K562 (cell line): Measurements from ENCODE around the gene ZNF146. TPM values are rescaled to one million over a fixed set of nuclear protein-coding genes. Genes with fewer than 3 reads are reported as not detected.

Experiments used
- ATAC-seq: fragments of 200-7000 bp; cut with Tn5 transposase; 3 replicates; pipeline ENCODE4 v1.9.1; 2020; ENCODE audit warnings: moderate library complexity
- BruUV-seq: library from RNA; stranded (reverse); fragments of 400-500 nt; replicated peaks from 2 replicates; lab custom pipeline; 2021; lab: Mats Ljungman, UMichigan
- CTCF ChIA-PET: fragments of 300-600 bp; formaldehyde crosslinking; extraction: SDS; loops from one replicate; lab custom pipeline; 2021; ENCODE audit warnings: low intra/inter-chr PET ratio; lab: Yijun Ruan, JAX
- POLR2A ChIA-PET: fragments of 300-600, 350-650 bp; sonication (Branson Sonifier 250); formaldehyde crosslinking; extraction: SDS; loops from one replicate; lab custom pipeline; 2021; ENCODE audit warnings: antibody characterized with exemption, inconsistent platforms; lab: Yijun Ruan, JAX
- DNase-seq, 4 experiments: peaks; one replicate each; pipeline versions ENCODE4 v3.0.0 to v3.0.0-alpha.2; 2011 to 2018; ENCODE audit warnings: low spot score in 3 of 4, mixed read lengths in 3 of 4; ENCODE audit errors: extremely low read depth in 1 of 4
- FAIRE-seq: peaks from 2 replicates; lab custom pipeline; 2011; peaks lifted over from hg19 to GRCh38; lab: Jason Lieb, UNC
- H2AFZ ChIP-seq: 2 replicates; pipeline ENCODE4 v1.6.0; 2011; ENCODE audit warnings: low read depth, low read length, control low read depth, inconsistent platforms
- H3K27ac ChIP-seq: fragments of 200-600 bp; 3 replicates; pipeline ENCODE4 v1.8.0; 2011; ENCODE audit warnings: low read depth, mild to moderate bottlenecking, control low read depth, inconsistent platforms, low read length, moderate library complexity, mixed read lengths; ENCODE audit errors: extremely low read depth
- H3K27me3 ChIP-seq, 2 experiments: fragments of 300-600 bp in 1 of 2; 2 replicates in 1 of 2; 3 replicates in 1 of 2; pipeline versions ENCODE4 v1.6.0 to v1.8.0; 2011; ENCODE audit warnings: inconsistent platforms in 2 of 2, low read length in 2 of 2, mild to moderate bottlenecking in 1 of 2, mixed read lengths in 1 of 2, moderate library complexity in 1 of 2; ENCODE audit not compliant: control insufficient read depth in 2 of 2, insufficient read depth in 2 of 2
- H3K36me3 ChIP-seq: fragments of 300-600 bp; 3 replicates; pipeline ENCODE4 v1.8.0; 2011; ENCODE audit warnings: mild to moderate bottlenecking, low read length, inconsistent platforms; ENCODE audit not compliant: control insufficient read depth, insufficient read depth
- H3K4me1 ChIP-seq, 2 experiments: fragments of 200-600 bp in 1 of 2; replicated peaks in 1 of 2; 2 replicates in 1 of 2; 3 replicates in 1 of 2; pipeline versions ENCODE4 v1.5.1 to v1.8.0; 2011; ENCODE audit warnings: inconsistent platforms in 2 of 2, low read length in 2 of 2, mild to moderate bottlenecking in 1 of 2, mixed read lengths in 1 of 2, moderate library complexity in 1 of 2; ENCODE audit not compliant: control insufficient read depth in 2 of 2, insufficient read depth in 2 of 2
- H3K4me2 ChIP-seq: 2 replicates; pipeline ENCODE4 v1.6.1; 2011; ENCODE audit warnings: low read length, control low read depth, inconsistent platforms, mixed read lengths; ENCODE audit not compliant: insufficient read depth
- H3K4me3 ChIP-seq: fragments of 200-600 bp; sonication (generic), shearing (Covaris generic); 2 replicates; pipeline ENCODE4 v1.5.1; 2016; ENCODE audit warnings: control low read depth, inconsistent platforms
- H3K79me2 ChIP-seq: fragments of 200-600 bp; 3 replicates; pipeline ENCODE4 v1.8.0; 2011; ENCODE audit warnings: low read length, inconsistent platforms; ENCODE audit not compliant: control insufficient read depth, insufficient read depth
- H3K9ac ChIP-seq, 2 experiments: 2 replicates each; pipeline versions ENCODE4 v1.6.0 to v1.6.1; 2011; ENCODE audit warnings: low read depth in 2 of 2, low read length in 2 of 2, control low read depth in 1 of 2, inconsistent platforms in 1 of 2, mild to moderate bottlenecking in 1 of 2, mixed read lengths in 1 of 2; ENCODE audit not compliant: insufficient read depth in 1 of 2
- H3K9me1 ChIP-seq: one replicate; pipeline ENCODE4 v1.6.0; 2011; ENCODE audit warnings: inconsistent platforms, mild to moderate bottlenecking, low read length, moderate library complexity; ENCODE audit not compliant: control insufficient read depth, insufficient read depth
- H3K9me3 ChIP-seq: replicated peaks from 2 replicates; pipeline ENCODE4 v1.5.1; 2011; ENCODE audit warnings: low read depth, low read length, inconsistent platforms; ENCODE audit not compliant: control insufficient read depth, insufficient read depth
- H4K20me1 ChIP-seq: replicated peaks from 2 replicates; pipeline ENCODE4 v1.6.1; 2011; ENCODE audit warnings: low read length, inconsistent platforms, mixed read lengths; ENCODE audit not compliant: control insufficient read depth, insufficient read depth
- CBFA2T3 ChIP-seq: fragments of 450-650 bp; IDR thresholded peaks from 2 replicates; pipeline ENCODE4 v1.6.1; 2017
- KDM5B ChIP-seq: fragments of 200-600 bp; sonication (generic); IDR thresholded peaks from 2 replicates; pipeline ENCODE4 v1.6.1; 2012; ENCODE audit warnings: low read depth, mild to moderate bottlenecking, moderate library complexity, low read length, control low read depth, inconsistent platforms; ENCODE audit not compliant: insufficient replicate concordance
- MAFF ChIP-seq: IDR thresholded peaks from 2 replicates; pipeline ENCODE4 v1.6.1; 2012; ENCODE audit warnings: low read length, improper control_type of control experiment
- OTX1 ChIP-seq: fragments of 450-650 bp; formaldehyde crosslinking; IDR thresholded peaks from 2 replicates; pipeline ENCODE4 v1.4.0; 2022; ENCODE audit warnings: mild to moderate bottlenecking
- TBL1XR1 ChIP-seq, 2 experiments: IDR thresholded peaks; 2 replicates each; pipeline ENCODE4 v1.6.1; 2012; ENCODE audit warnings: improper control_type of control experiment in 2 of 2, low read length in 2 of 2, mild to moderate bottlenecking in 1 of 2
- TRIM28 ChIP-seq: fragments of 450-650 bp; IDR thresholded peaks from 2 replicates; pipeline ENCODE4 v1.6.1; 2017
- ZFP1 ChIP-seq: fragments of 450-650 bp; formaldehyde crosslinking; IDR thresholded peaks from 2 replicates; pipeline ENCODE4 v1.4.0; 2020; ENCODE audit warnings: mild to moderate bottlenecking, mixed read lengths
- ZNF146 ChIP-seq: IDR thresholded peaks from one replicate; pipeline ENCODE4 v1.6.1; 2018; ENCODE audit warnings: missing compliant biosample characterization; ENCODE audit not compliant: unreplicated experiment
- WGBS: fragments of 100-300 bp; shearing (Covaris generic); methylation state at CpG from one replicate; pipeline ENCODE4 v1.1.6; 2016; ENCODE audit warnings: low coverage, mixed read lengths; ENCODE audit not compliant: insufficient coverage; ENCODE audit errors: missing lambda C conversion rate; 5-methylcytosine and 5-hydroxymethylcytosine counted together
- in situ Hi-C: fragments of 300-500 bp; cut with MboI; formaldehyde crosslinking; loops from 4 replicates; pipeline ENCODE4 v1.15.0; 2018; ENCODE audit warnings: inconsistent platforms, mixed read lengths
- intact Hi-C: fragments of 100-400 bp; cut with micrococcal nuclease; formaldehyde crosslinking; loops from 2 replicates; pipeline ENCODE4 v1.14.2; 2022
- polyA plus RNA-seq, 8 experiments: library from polyadenylated mRNA; depleted of rRNA in 4 of 8; stranded (reverse) in 5 of 8; unstranded in 3 of 8; fragments of >200 nt; fragmentation: Nextera tagmentation in 2 of 8; fragmentation: Illumina TruSeq in 1 of 8; extraction: Ambion mirVana in 2 of 8; extraction: Trizol in 1 of 8; gene quantifications; 2 replicates each; pipeline versions ENCODE4 v1.2.1 to v1.2.3, GENCODE V29; 2011 to 2014; ENCODE audit warnings: inconsistent platforms in 1 of 8, missing spikeins in 1 of 8
- total RNA-seq, 7 experiments: library from RNA; depleted of rRNA in 6 of 7; stranded (reverse); fragments of >200 nt in 6 of 7; fragmentation: Illumina TruSeq in 2 of 7; extraction: Trizol in 2 of 7; gene quantifications; 2 replicates each; pipeline versions ENCODE4 v1.2.1 to v1.2.3, GENCODE V29; 2011 to 2021; ENCODE audit warnings: low replicate concordance in 1 of 7
- TF ChIP-seq, protein P1 (sequence below): fragments of 250-450 bp; sonication (Bioruptor Pico); IDR thresholded peaks from 2 replicates; pipeline ENCODE4 v1.4.0; 2020
- TF ChIP-seq, protein P2 (sequence below): fragments of 450-650 bp; formaldehyde crosslinking; IDR thresholded peaks from 2 replicates; pipeline ENCODE4 v1.4.0; 2022; ENCODE audit warnings: mild to moderate bottlenecking, moderate library complexity
- TF ChIP-seq, protein P3 (sequence below): sonication (generic); formaldehyde crosslinking; IDR thresholded peaks from 2 replicates; pipeline ENCODE4 v1.8.0; 2022; ENCODE audit warnings: mild to moderate bottlenecking, low read depth, missing genetic modification reagents
- TF ChIP-seq, protein P4 (sequence below): IDR thresholded peaks from 3 replicates; pipeline ENCODE4 v1.6.1; 2011; ENCODE audit warnings: borderline replicate concordance, mild to moderate bottlenecking; ENCODE audit not compliant: insufficient read length, insufficient read depth
- TF ChIP-seq, protein P5 (sequence below): fragments of 200-800 bp; sonication (Bioruptor generic); IDR thresholded peaks from 2 replicates; pipeline ENCODE4 v1.6.1; 2017; ENCODE audit warnings: missing genetic modification characterization, missing compliant biosample characterization

ZNF146 gene
- total and polyA plus RNA-seq, 9 of the 15 experiments (the other 6 are each of a cell fraction or from before 2014, with no cell fraction given): 36.2 to 195 (median 116) TPM

DNA sequence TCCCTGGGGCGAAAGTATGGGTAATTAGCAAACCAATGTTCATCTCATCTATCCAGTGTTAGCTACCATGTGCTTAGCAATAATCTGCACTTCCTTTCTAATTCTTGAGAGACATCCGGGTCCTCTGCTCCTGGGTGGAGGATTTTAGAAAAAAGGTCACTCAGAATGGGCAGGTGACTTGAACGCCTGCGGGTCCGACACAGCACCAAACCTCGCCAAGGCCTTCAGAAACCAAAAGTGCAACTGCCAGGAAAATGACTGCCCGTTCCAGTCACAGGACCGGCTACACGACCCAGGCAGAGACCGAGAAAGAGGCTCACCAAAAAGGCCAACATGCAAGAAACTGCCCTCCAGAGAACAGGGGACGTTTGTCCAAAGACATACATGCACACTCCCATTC lies 39.9 kb downstream of the ZNF146 start:
- H3K9me3 ChIP-seq: no peaks in the 10 kb centered on the region
- DNase-seq (no peak), ATAC-seq (no peak), FAIRE-seq (no peak)
- H3K79me2 ChIP-seq: no peaks in the 10 kb centered on the region
- no peaks in the 10 kb centered on the region for H4K20me1 ChIP-seq
- H3K4me1 ChIP-seq: peaks cover 0 to 13% of the 10 kb centered on the region in 2 experiments; a peak in 2 of 5 replicates
- BruUV-seq: no TSS peak
- no peak overlapping the region for H3K4me2 ChIP-seq
- in situ Hi-C loops: loop anchor here (5.0 kb wide), 1 partner anchor 47 kb away; no protein-coding TSS in a partner anchor
- peaks cover 4 to 37% of the 10 kb centered on the region in 2 experiments; a peak in 3 of 5 replicates for H3K27me3 ChIP-seq
- 4% methylated on average over 11 of the region's 11 CpGs for WGBS
- ChIA-PET POLR2A (no interaction called here), CTCF (no interaction called here)
- H3K9ac ChIP-seq: no peak overlapping the region
- no peaks in the 10 kb centered on the region for H3K36me3 ChIP-seq
- no peaks in the 10 kb centered on the region for H3K9me1 ChIP-seq
- H2AFZ ChIP-seq: no peak overlapping the region
- intact Hi-C loops: no loop called here
- H3K27ac ChIP-seq: no peak overlapping the region
- no peak overlapping the region for H3K4me3 ChIP-seq
- TF ChIP-seq, protein P1, sequence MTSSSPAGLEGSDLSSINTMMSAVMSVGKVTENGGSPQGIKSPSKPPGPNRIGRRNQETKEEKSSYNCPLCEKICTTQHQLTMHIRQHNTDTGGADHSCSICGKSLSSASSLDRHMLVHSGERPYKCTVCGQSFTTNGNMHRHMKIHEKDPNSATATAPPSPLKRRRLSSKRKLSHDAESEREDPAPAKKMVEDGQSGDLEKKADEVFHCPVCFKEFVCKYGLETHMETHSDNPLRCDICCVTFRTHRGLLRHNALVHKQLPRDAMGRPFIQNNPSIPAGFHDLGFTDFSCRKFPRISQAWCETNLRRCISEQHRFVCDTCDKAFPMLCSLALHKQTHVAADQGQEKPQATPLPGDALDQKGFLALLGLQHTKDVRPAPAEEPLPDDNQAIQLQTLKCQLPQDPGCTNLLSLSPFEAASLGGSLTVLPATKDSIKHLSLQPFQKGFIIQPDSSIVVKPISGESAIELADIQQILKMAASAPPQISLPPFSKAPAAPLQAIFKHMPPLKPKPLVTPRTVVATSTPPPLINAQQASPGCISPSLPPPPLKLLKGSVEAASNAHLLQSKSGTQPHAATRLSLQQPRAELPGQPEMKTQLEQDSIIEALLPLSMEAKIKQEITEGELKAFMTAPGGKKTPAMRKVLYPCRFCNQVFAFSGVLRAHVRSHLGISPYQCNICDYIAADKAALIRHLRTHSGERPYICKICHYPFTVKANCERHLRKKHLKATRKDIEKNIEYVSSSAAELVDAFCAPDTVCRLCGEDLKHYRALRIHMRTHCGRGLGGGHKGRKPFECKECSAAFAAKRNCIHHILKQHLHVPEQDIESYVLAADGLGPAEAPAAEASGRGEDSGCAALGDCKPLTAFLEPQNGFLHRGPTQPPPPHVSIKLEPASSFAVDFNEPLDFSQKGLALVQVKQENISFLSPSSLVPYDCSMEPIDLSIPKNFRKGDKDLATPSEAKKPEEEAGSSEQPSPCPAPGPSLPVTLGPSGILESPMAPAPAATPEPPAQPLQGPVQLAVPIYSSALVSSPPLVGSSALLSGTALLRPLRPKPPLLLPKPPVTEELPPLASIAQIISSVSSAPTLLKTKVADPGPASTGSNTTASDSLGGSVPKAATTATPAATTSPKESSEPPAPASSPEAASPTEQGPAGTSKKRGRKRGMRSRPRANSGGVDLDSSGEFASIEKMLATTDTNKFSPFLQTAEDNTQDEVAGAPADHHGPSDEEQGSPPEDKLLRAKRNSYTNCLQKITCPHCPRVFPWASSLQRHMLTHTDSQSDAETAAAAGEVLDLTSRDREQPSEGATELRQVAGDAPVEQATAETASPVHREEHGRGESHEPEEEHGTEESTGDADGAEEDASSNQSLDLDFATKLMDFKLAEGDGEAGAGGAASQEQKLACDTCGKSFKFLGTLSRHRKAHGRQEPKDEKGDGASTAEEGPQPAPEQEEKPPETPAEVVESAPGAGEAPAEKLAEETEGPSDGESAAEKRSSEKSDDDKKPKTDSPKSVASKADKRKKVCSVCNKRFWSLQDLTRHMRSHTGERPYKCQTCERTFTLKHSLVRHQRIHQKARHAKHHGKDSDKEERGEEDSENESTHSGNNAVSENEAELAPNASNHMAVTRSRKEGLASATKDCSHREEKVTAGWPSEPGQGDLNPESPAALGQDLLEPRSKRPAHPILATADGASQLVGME (CRISPR knock-in tag): no peak
- TF ChIP-seq KDM5B (no peak), MAFF (no peak), ZFP1 (CRISPR knock-in tag) (no peak), TBL1XR1 (IDR thresholded peaks at IDR 0.05; ENCODE audit: low read length in 2 of 2) (no peak), TRIM28 (no peak), ZNF146 (no peak), CBFA2T3 (no peak), OTX1 (CRISPR knock-in tag) (no peak)
- TF ChIP-seq, protein P2, sequence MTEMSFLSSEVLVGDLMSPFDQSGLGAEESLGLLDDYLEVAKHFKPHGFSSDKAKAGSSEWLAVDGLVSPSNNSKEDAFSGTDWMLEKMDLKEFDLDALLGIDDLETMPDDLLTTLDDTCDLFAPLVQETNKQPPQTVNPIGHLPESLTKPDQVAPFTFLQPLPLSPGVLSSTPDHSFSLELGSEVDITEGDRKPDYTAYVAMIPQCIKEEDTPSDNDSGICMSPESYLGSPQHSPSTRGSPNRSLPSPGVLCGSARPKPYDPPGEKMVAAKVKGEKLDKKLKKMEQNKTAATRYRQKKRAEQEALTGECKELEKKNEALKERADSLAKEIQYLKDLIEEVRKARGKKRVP (CRISPR knock-in tag): no peak
- TF ChIP-seq, protein P3, sequence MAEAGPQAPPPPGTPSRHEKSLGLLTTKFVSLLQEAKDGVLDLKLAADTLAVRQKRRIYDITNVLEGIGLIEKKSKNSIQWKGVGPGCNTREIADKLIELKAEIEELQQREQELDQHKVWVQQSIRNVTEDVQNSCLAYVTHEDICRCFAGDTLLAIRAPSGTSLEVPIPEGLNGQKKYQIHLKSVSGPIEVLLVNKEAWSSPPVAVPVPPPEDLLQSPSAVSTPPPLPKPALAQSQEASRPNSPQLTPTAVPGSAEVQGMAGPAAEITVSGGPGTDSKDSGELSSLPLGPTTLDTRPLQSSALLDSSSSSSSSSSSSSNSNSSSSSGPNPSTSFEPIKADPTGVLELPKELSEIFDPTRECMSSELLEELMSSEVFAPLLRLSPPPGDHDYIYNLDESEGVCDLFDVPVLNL (CRISPR knock-in tag): no peak
- TF ChIP-seq, protein P4, sequence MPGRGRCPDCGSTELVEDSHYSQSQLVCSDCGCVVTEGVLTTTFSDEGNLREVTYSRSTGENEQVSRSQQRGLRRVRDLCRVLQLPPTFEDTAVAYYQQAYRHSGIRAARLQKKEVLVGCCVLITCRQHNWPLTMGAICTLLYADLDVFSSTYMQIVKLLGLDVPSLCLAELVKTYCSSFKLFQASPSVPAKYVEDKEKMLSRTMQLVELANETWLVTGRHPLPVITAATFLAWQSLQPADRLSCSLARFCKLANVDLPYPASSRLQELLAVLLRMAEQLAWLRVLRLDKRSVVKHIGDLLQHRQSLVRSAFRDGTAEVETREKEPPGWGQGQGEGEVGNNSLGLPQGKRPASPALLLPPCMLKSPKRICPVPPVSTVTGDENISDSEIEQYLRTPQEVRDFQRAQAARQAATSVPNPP: no peak
- TF ChIP-seq, protein P5, sequence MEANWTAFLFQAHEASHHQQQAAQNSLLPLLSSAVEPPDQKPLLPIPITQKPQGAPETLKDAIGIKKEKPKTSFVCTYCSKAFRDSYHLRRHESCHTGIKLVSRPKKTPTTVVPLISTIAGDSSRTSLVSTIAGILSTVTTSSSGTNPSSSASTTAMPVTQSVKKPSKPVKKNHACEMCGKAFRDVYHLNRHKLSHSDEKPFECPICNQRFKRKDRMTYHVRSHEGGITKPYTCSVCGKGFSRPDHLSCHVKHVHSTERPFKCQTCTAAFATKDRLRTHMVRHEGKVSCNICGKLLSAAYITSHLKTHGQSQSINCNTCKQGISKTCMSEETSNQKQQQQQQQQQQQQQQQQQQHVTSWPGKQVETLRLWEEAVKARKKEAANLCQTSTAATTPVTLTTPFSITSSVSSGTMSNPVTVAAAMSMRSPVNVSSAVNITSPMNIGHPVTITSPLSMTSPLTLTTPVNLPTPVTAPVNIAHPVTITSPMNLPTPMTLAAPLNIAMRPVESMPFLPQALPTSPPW: no peak
